Keratinocyte (primary cell): ENCODE measurements around the gene TECR. TPM values are rescaled to one million over a fixed set of nuclear protein-coding genes. Genes with fewer than 3 reads are reported as not detected.
A peak's percentile ranks its signal among the peaks of the same experiment; 100 is the strongest.

Experiments
- DNase-seq: peaks from one replicate; pipeline ENCODE4 v3.0.0-alpha.2; 2011; ENCODE audit warnings: low read depth, missing footprints, low spot score
- FAIRE-seq: peaks from 2 replicates; lab custom pipeline; 2011; peaks lifted over from hg19 to GRCh38; lab: Jason Lieb, UNC
- H2AFZ ChIP-seq: 2 replicates; pipeline ENCODE4 v1.6.0; 2012; ENCODE audit warnings: low read length, control low read depth, inconsistent platforms; ENCODE audit not compliant: control insufficient read depth
- H3K27ac ChIP-seq: 2 replicates; pipeline ENCODE4 v1.5.1; 2011; ENCODE audit warnings: low read length; ENCODE audit not compliant: control insufficient read depth, insufficient read depth
- H3K27me3 ChIP-seq: 3 replicates; pipeline ENCODE4 v1.6.0; 2011; ENCODE audit warnings: low read length; ENCODE audit not compliant: control insufficient read depth, insufficient read depth; ENCODE audit errors: extremely low read depth
- H3K36me3 ChIP-seq, 2 experiments: 2 replicates in 1 of 2; 3 replicates in 1 of 2; pipeline ENCODE4 v1.5.1; 2011; ENCODE audit warnings: low read length in 2 of 2, mild to moderate bottlenecking in 1 of 2; ENCODE audit not compliant: control insufficient read depth in 2 of 2, insufficient read depth in 2 of 2; ENCODE audit errors: extremely low read depth in 1 of 2
- H3K4me1 ChIP-seq: 3 replicates; pipeline ENCODE4 v1.5.1; 2011; ENCODE audit warnings: low read length; ENCODE audit not compliant: control insufficient read depth, insufficient read depth; ENCODE audit errors: extremely low read depth
- H3K4me2 ChIP-seq: 3 replicates; pipeline ENCODE4 v1.6.0; 2011; ENCODE audit warnings: low read depth, low read length; ENCODE audit not compliant: control insufficient read depth, insufficient read depth; ENCODE audit errors: extremely low read depth
- H3K4me3 ChIP-seq, 3 experiments: fragments of 200-600 bp in 1 of 3; sonication (generic) in 1 of 3; 2 replicates in 2 of 3; 3 replicates in 1 of 3; pipeline ENCODE4 v1.5.1; 2011 to 2016; ENCODE audit warnings: low read length in 3 of 3, mild to moderate bottlenecking in 3 of 3, control low read depth in 2 of 3, inconsistent platforms in 1 of 3, low read depth in 1 of 3, mixed read lengths in 1 of 3, mixed run types in 1 of 3, moderate library complexity in 1 of 3; ENCODE audit not compliant: control insufficient read depth in 2 of 3, insufficient read depth in 2 of 3; ENCODE audit errors: extremely low read depth in 1 of 3
- H3K79me2 ChIP-seq: 2 replicates; pipeline ENCODE4 v1.6.0; 2012; ENCODE audit warnings: low read length; ENCODE audit not compliant: control insufficient read depth, insufficient read depth
- H3K9ac ChIP-seq: 3 replicates; pipeline ENCODE4 v1.6.0; 2011; ENCODE audit warnings: low read length; ENCODE audit not compliant: control insufficient read depth, insufficient read depth; ENCODE audit errors: extremely low read depth
- H3K9me1 ChIP-seq: 3 replicates; pipeline ENCODE4 v1.6.0; 2011; ENCODE audit warnings: low read length; ENCODE audit not compliant: control insufficient read depth, insufficient read depth; ENCODE audit errors: extremely low read depth
- H3K9me3 ChIP-seq: 2 replicates; pipeline ENCODE4 v1.5.1; 2012; ENCODE audit warnings: low read depth, low read length; ENCODE audit not compliant: control insufficient read depth
- H4K20me1 ChIP-seq: 3 replicates; pipeline ENCODE4 v1.6.0; 2011; ENCODE audit warnings: low read length; ENCODE audit not compliant: control insufficient read depth, insufficient read depth; ENCODE audit errors: extremely low read depth
- EZH2 ChIP-seq: IDR thresholded peaks from one replicate; pipeline ENCODE4 v1.6.1; 2012; ENCODE audit warnings: inconsistent platforms, mild to moderate bottlenecking, low read length, moderate library complexity
- dilution Hi-C: fragments of 300-500 bp; cut with MboI; formaldehyde crosslinking; loops from one replicate; pipeline ENCODE4 v1.7.0; 2020; ENCODE audit warnings: low sequenced_read_pairs; ENCODE audit not compliant: extremely low pct_ligation_motif_present
- polyA plus RNA-seq, 5 experiments: library from polyadenylated mRNA; depleted of rRNA in 3 of 5; stranded (reverse) in 3 of 5; stranded (forward) in 1 of 5; unstranded in 1 of 5; fragments of >200 nt; gene quantifications; 1 replicate in 1 of 5; 2 replicates in 3 of 5; 3 replicates in 1 of 5; pipeline versions ENCODE4 v1.2.1 to v1.2.3, GENCODE V29; 2011 to 2012; ENCODE audit warnings: missing spikeins in 2 of 5, low read depth in 1 of 5, low replicate concordance in 1 of 5
- TF ChIP-seq, protein P1 (sequence below), 3 experiments: IDR thresholded peaks in 1 of 3; conservative IDR thresholded peaks in 1 of 3; optimal IDR thresholded peaks in 1 of 3; 2 replicates in 2 of 3; 3 replicates in 1 of 3; pipeline versions ENCODE3 to v1.5.1; 2011; ENCODE audit warnings: low read length in 3 of 3, mild to moderate bottlenecking in 3 of 3, moderate library complexity in 2 of 3, control low read depth in 1 of 3, inconsistent platforms in 1 of 3; ENCODE audit not compliant: insufficient read depth in 2 of 3; ENCODE audit errors: extremely low read depth in 1 of 3

The TECR gene
- polyA plus RNA-seq, 1 donor (not counting 4 experiments of a cell fraction or from before 2014, with no cell fraction given): 92.3 TPM

DNA sequence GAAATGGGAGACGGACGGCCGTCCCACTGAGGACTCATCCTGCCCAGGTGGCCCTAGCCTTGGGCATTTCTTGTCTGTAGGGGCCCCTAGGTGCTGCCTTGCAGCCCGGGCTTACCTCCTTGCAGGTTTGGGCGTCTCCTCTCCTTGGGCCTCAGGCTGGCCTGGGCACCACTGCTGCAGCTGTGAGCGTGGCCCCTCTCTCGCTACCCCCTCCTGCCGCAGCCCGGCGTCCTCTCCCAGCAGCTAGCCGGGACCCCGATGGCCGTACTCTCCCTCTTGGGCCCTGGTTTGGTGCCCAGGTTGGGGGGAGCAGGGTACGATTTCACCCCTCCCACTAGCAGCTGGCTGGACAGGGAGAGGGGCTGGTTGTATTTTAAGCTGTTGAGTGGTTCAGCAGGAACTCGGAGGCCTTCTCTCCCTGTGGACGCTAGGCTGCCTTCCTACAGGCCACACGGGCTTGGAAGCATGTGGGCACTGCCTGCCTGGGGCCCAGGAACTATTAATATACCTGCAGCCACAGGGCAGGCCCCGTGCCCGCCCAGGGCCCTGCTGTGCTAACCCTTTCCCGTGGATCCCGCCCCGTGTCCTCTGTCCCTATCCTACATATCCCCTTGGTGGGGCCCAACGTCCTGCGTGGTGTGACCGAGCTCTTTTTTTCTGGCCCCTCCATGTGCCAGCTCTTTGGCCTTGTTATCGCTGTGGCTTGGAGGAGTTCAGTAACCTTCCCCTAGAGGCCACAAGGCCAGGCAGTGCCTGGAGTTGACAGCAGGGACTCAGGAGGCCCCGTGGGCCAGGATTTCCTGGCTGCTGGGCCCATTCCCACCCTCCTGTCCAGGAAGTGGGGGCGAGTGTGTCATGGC, 30.8 kb downstream of the TECR start:
- no peak overlapping the region for H3K4me2 ChIP-seq
- H4K20me1 ChIP-seq: peaks cover 2% of the 10 kb centered on the region
- no peaks in the 10 kb centered on the region for H3K9me1 ChIP-seq
- no peak overlapping the region for H2AFZ ChIP-seq
- peaks cover 40% of the 10 kb centered on the region for H3K79me2 ChIP-seq
- peak overlapping the region; percentile 29 for H3K9ac ChIP-seq
- FAIRE-seq (no peak), DNase-seq (no peak)
- H3K9me3 ChIP-seq: no peaks in the 10 kb centered on the region
- no peak overlapping the region for H3K4me3 ChIP-seq
- peaks cover 3 to 12% of the 10 kb centered on the region in 2 experiments for H3K36me3 ChIP-seq
- no peak overlapping the region for H3K27ac ChIP-seq
- H3K4me1 ChIP-seq: peaks cover 53% of the 10 kb centered on the region
- H3K27me3 ChIP-seq: no peaks in the 10 kb centered on the region
- TF ChIP-seq, protein P1, sequence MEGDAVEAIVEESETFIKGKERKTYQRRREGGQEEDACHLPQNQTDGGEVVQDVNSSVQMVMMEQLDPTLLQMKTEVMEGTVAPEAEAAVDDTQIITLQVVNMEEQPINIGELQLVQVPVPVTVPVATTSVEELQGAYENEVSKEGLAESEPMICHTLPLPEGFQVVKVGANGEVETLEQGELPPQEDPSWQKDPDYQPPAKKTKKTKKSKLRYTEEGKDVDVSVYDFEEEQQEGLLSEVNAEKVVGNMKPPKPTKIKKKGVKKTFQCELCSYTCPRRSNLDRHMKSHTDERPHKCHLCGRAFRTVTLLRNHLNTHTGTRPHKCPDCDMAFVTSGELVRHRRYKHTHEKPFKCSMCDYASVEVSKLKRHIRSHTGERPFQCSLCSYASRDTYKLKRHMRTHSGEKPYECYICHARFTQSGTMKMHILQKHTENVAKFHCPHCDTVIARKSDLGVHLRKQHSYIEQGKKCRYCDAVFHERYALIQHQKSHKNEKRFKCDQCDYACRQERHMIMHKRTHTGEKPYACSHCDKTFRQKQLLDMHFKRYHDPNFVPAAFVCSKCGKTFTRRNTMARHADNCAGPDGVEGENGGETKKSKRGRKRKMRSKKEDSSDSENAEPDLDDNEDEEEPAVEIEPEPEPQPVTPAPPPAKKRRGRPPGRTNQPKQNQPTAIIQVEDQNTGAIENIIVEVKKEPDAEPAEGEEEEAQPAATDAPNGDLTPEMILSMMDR (optimal IDR thresholded peaks at IDR 0.05 in 1 of 3, IDR thresholded peaks at IDR 0.05 in 1 of 3, conservative IDR thresholded peaks at IDR 0.05 in 1 of 3; ENCODE audit: extremely low read depth in 1 of 3, insufficient read depth in 2 of 3, low read length in 3 of 3): no peak
- TF ChIP-seq EZH2: no peak
- dilution Hi-C loops: no loop called here

DNA sequence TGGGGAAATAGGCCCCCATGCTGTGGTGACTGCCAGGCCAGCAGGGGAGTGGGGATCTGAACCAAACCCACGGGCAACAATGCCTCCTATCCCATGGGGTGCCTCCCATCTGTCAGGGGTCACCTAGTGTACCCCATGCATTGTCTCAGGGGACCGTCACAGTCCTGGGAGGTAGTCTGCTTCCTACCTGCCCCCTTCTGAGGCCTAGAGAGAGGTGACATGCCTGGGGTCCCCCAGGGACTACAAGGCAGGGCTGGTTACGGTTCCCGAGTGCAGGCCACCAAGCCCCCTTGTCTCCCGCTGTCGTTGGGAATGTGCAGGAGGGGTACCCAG, 31.3 kb downstream of the TECR start:
- dilution Hi-C loops: no loop called here
- H4K20me1 ChIP-seq: peaks cover 2% of the 10 kb centered on the region
- H3K4me1 ChIP-seq: peaks cover 51% of the 10 kb centered on the region
- no peaks in the 10 kb centered on the region for H3K9me1 ChIP-seq
- FAIRE-seq (no peak), DNase-seq (no peak)
- H3K9me3 ChIP-seq: no peaks in the 10 kb centered on the region
- H3K4me3 ChIP-seq: no peak overlapping the region
- no peak overlapping the region for H2AFZ ChIP-seq
- no peak overlapping the region for H3K4me2 ChIP-seq
- peaks cover 3 to 12% of the 10 kb centered on the region in 2 experiments for H3K36me3 ChIP-seq
- peaks cover 40% of the 10 kb centered on the region for H3K79me2 ChIP-seq
- H3K27me3 ChIP-seq: no peaks in the 10 kb centered on the region
- no peak for TF ChIP-seq EZH2
- TF ChIP-seq, protein P1 (optimal IDR thresholded peaks at IDR 0.05 in 1 of 3, IDR thresholded peaks at IDR 0.05 in 1 of 3, conservative IDR thresholded peaks at IDR 0.05 in 1 of 3; ENCODE audit: extremely low read depth in 1 of 3, insufficient read depth in 2 of 3, low read length in 3 of 3): no peak
- no peak overlapping the region for H3K9ac ChIP-seq
- H3K27ac ChIP-seq: no peak overlapping the region
